ENCODE data around the gene RPTOR.

RPTOR gene

GRCh38 chr17:80601146-80601545 is 56.5 kb downstream of the RPTOR start:
- TF ChIP-seq CTCF (conservative IDR thresholded peaks at IDR 0.05; ENCODE audit: low read depth) = no peak
- ChIA-PET CTCF (no interaction called here), POLR2A (ENCODE audit: low non-redundant PET) (no interaction called here)
- no peak for DNase-seq (ENCODE audit: low spot score)
- H3K27ac ChIP-seq = peak overlapping the region; percentile 68; the same call in 1 of the 2 replicates

DNA sequence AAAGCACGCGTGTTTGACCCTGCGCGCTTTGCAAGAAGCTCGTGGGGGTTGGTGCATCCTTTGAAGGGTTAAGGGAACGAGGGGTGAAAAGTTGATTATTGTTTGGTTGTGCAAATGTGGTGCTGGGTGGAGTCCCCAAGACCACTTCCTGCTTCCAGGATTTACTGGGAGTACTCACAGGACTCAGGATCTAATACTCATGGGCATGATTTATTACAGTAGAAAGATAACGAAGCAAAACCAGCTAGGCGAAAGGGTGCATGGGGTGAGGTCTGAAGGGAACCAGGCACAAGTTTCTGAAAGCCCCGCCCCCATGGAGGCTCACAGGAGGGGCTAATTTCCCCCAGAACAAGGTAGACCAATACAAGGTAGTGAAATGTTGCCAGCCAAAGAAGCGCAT is 58.8 kb downstream of the RPTOR start:
- no peak for DNase-seq (ENCODE audit: low spot score)
- peak overlapping the region; percentile 10; the same call in 1 of the 2 replicates for H3K27ac ChIP-seq
- ChIA-PET POLR2A (ENCODE audit: low non-redundant PET) (no interaction called here), CTCF (interaction anchor here (0.6 kb wide), 2 partner anchors 358 to 1665 kb away, joined by 3 to 8 read pairs; no protein-coding TSS in a partner anchor)
- TF ChIP-seq CTCF (conservative IDR thresholded peaks at IDR 0.05; ENCODE audit: low read depth) = no peak

GRCh38 chr17:80604009-80604669 is 59.5 kb downstream of the RPTOR start:
- H3K27ac ChIP-seq = peak overlapping the region; percentile 10; the same call in 1 of the 2 replicates
- ChIA-PET POLR2A (ENCODE audit: low non-redundant PET) (interaction anchor here (0.6 kb wide), 1 partner anchor 48 kb away, joined by 4 read pairs; no protein-coding TSS in a partner anchor), CTCF (interaction anchor here (0.6 kb wide), 1 partner anchor 234 kb away, joined by 8 read pairs; no protein-coding TSS in a partner anchor)
- no peak for DNase-seq (ENCODE audit: low spot score)
- TF ChIP-seq CTCF (conservative IDR thresholded peaks at IDR 0.05; ENCODE audit: low read depth) = no peak

GRCh38 chr17:80604670-80605010 is 60.0 kb downstream of the RPTOR start:
- DNase-seq (ENCODE audit: low spot score) = no peak
- CTCF ChIA-PET = interaction anchor here (0.6 kb wide), 1 partner anchor 234 kb away, joined by 8 read pairs; no protein-coding TSS in a partner anchor
- POLR2A ChIA-PET (ENCODE audit: low non-redundant PET) = interaction anchor here (0.6 kb wide), 1 partner anchor 47 kb away, joined by 4 read pairs; no protein-coding TSS in a partner anchor
- peak overlapping the region; percentile 54; the same call in 1 of the 2 replicates for H3K27ac ChIP-seq
- TF ChIP-seq CTCF (conservative IDR thresholded peaks at IDR 0.05; ENCODE audit: low read depth) = no peak

DNA sequence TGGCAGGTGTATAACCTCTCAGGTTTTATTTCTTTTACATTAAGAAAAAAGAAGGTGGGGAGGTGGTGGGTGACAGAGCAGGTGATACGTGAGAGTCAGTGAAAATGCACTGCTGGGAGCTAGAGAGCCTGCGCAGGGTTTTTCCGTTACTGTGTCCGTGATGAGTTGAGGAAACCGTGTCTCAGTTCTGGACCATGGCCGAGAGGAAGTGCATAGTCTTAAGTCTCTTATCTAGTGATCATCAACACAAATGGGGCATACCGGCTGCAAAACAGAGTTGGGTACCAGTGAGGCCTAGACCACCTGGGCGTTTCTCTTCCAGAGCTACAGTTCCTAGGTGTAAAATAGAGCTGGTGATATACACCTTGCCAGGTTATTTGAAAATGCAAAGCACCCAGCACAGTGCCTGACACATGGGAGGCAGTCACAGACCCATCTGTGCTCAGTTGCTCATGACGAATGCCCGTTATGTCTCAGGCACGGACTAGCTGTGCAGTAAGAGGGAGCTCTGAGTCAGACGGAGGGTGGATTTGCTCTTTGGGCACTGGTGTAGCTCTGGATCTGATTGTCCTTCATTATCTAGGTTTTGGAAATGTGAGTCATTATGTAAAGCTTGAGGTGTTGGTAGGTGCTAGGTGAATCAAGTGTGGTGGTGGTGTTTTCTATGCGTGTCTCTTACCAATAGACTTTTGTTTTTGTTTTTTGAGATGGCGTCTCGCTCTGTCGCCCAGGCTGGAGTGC is 60.9 kb downstream of the RPTOR start:
- POLR2A ChIA-PET (ENCODE audit: low non-redundant PET) = no interaction called here
- CTCF ChIA-PET = interaction anchor here (0.6 to 1.0 kb wide), 2 partner anchors 13 to 261 kb away, joined by 3 read pairs; no protein-coding TSS in a partner anchor
- H3K27ac ChIP-seq = peak overlapping the region; percentile 54
- no peak for TF ChIP-seq CTCF (conservative IDR thresholded peaks at IDR 0.05; ENCODE audit: low read depth)
- peak; percentile 96 for DNase-seq (ENCODE audit: low spot score)

- ChIA-PET POLR2A (ENCODE audit: low non-redundant PET) (no interaction called here), CTCF (no interaction called here)
- no peak for TF ChIP-seq CTCF (conservative IDR thresholded peaks at IDR 0.05; ENCODE audit: low read depth)
- DNase-seq (ENCODE audit: low spot score) = no peak
- H3K27ac ChIP-seq = no peak overlapping the region
Observed at GRCh38 chr17:80608326-80608725, 63.7 kb downstream of the RPTOR start.

All from RWPE1 (cell line).